ENCODE results near the gene THUMPD2.

GRCh38 chr2:39720970-39721369, 58.1 kb downstream of the THUMPD2 start:
- no peak for TF ChIP-seq TCF12 (IDR thresholded peaks at IDR 0.05; ENCODE audit: low read depth)
- TF ChIP-seq CEBPB (IDR thresholded peaks at IDR 0.05): no peak
- TF ChIP-seq TAF1 (IDR thresholded peaks at IDR 0.05; ENCODE audit: low read depth): no peak
- no peak for TF ChIP-seq YY1 (IDR thresholded peaks at IDR 0.05; ENCODE audit: low read depth)
- TF ChIP-seq RAD21 (IDR thresholded peaks at IDR 0.05; ENCODE audit: low read depth): no peak
- TF ChIP-seq EGR1 (IDR thresholded peaks at IDR 0.05): no peak
- TF ChIP-seq USF1 (IDR thresholded peaks at IDR 0.05): no peak
- TF ChIP-seq TEAD4 (IDR thresholded peaks at IDR 0.05): no peak
- TF ChIP-seq EP300 (IDR thresholded peaks at IDR 0.05; ENCODE audit: borderline replicate concordance): no peak
- TF ChIP-seq, protein P1, sequence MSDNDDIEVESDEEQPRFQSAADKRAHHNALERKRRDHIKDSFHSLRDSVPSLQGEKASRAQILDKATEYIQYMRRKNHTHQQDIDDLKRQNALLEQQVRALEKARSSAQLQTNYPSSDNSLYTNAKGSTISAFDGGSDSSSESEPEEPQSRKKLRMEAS (IDR thresholded peaks at IDR 0.05): no peak
- TF ChIP-seq REST (IDR thresholded peaks at IDR 0.05; ENCODE audit: low read depth): no peak
